HTERT RPE-1 (cell line): ENCODE data around the gene C6orf120.

Experiments used
- in situ Hi-C: fragments of 300-500 bp; cut with MboI; formaldehyde crosslinking; loops from 4 replicates; pipeline ENCODE4 v1.14.3; 2020; ENCODE audit warnings: low sequenced_read_pairs

The C6orf120 gene

DNA sequence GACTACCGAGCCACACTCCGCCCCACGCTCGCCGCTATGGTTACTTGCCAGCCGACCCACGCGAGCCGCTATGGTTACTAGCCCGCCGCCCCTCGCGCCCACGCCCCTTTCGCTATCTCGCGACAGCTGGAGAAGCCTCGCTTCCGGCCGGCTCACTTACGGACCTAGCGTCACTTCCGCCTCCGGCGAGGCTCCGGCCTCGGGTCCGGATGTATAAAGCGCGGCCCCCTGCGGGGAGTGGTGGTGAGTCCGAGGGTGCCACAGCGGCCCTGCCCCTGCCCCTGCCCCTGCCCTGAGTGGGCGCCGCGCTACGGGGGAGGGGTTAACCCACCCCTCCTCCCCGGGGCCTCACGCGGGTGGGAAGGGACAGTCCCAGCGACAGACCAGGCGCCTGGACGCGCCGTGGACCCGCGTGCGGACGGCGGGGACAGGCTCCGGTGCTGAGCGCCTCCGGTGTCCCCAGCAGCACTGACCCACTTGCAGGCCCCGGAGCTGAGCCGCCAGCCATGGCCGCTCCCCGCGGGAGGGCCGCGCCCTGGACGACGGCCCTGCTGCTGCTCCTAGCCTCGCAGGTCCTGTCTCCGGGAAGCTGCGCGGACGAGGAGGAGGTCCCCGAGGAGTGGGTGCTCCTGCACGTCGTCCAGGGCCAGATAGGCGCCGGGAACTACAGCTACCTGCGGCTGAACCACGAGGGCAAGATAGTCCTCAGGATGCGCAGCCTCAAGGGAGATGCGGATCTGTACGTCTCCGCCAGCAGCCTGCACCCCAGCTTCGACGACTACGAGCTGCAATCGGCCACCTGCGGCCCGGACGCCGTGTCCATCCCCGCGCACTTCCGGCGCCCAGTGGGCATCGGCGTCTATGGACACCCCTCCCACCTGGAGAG is at the start of gene C6orf120, which contains the start of gene WDR27:
Gene C6orf120, plus strand, starts transcription at position 173 of the 886 bp plus-strand sequence. Its CDS starts 334 bp downstream, at position 507.
Gene WDR27, minus strand, starts transcription at position 76 of the 886 bp plus-strand sequence. CDS start 13,024 bp downstream, outside the sequence.
- in situ Hi-C loops = no loop called here

DNA sequence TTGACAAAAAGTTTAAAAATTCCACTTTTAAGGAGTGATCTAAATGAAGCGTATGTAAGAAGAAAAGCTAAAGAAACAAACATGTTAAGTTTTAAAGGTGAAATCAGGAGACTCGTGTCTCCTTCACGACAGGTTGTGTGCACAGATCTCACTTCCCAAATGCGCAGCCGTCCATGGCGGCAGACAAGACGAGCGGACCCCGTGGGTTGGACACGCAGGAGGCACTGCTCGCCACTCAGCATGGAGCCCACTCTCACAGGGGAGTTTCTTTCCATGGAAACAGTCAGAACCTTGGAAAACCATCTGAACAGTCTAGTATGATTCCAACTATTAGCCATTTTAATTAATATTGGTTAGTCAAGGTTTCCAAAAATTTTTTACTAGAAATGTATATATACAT is 49.0 kb upstream of the C6orf120 start:
- in situ Hi-C loops = no loop called here

DNA sequence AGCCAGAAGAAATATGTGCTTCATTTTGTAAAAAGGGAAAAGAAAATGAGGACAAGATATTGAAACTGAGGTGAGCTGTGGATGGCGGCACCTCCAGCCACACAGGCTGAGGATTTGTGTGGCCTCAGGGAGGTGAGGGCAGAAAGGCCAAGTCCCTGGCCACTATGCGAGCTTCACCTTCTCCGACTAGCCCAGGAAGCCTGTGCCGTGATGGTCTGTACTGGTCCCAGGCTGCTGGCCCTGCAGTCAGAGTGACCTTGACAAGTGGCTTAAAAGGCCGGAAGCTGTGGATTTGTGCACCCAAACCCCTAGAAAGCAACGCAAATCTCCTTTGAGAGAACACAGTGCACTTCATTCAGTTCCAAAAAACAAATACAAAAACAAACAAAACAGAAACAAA is 48.2 kb upstream of the C6orf120 start:
- in situ Hi-C loops = no loop called here

DNA sequence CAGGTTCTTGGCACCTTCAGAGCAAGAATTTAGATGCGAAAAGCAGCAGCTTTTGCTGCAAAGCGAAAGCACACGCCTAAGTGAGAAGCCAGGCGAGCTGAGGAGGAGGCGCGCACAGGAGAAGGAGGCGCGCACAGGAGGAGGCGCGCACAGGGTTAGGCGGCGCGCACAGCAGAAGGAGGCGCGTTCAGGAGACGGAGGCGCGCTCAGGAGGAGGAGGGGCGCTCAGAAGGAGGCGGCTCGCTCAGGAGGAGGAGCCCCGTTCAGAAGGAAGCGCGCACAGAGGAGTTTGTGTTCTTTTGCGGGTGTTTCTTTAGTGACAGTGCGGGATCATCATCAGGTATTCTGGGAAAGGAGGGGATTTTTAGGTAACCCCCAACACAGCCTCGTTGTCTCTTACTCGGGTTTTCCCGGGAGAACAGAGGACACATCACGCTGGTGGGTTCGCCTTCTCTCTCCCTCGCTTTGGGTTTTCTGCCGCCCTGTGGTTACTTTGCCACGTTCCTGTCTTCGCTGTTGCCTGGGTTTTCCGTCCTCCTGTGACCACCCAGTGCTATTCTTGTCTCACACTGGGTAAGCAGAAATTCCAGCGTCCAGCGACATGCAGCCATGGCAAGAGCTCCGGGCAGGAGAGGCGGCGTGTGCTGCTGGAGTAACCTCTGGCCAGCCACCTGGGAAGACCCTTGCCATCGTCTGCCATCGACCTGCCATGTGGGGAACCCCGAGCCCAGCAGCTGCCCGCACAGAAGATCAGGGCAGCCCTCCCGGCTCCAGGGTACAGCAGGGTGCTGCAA is 47.1 kb upstream of the C6orf120 start:
- in situ Hi-C loops = no loop called here

DNA sequence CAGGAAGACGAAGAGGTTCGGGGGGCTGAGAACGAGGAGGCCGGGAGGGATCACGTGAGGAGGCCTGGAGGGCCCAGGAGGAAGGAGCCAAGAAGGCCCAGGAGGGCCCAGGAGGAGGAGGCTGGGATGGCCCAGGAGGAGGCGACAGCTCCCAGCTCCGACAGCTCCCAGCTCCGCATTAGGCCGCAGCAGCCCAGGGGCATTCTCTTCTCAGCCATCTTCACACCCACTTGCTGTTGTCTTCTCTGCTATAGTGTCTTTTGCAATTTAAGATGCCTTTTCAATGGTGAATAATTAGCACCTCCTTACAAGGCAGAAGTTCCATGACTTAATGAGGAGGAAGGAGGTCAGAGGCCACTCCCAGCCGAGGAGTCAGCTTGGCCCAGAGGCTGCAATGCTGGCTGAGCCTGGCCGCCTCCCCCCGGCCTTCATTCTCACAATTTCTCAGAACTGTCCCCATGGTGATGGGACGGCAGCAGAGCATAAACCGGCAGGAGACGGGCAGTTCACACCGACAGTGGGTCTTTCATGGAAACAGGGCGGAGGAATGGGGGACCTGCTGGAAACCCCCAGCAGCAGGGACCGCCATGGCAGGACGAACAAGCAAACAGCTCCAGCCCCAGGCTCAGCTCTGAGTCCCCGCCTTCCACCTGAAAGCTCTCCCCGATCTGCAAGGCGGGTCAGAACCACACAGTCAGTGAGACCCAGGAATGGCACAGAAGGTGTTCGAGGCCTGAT is 45.2 kb upstream of the C6orf120 start:
- in situ Hi-C loops = no loop called here

DNA sequence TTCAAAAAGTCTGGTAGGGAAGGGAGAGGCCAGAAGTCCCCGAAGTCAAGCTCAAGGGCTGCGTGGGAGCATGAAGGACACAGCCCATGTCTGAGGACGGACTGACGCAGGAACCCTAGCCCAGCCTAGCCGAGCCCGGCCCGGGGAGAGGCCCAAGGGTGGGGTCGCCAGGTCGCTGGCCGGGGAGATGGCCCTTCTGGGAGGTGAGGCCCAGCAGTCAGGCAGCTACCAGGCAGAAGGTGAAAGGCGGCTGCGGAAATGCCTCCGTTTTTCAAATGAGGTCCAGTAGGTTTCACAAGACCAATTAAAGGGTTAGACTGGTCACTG is 44.7 kb upstream of the C6orf120 start:
- in situ Hi-C loops = no loop called here

DNA sequence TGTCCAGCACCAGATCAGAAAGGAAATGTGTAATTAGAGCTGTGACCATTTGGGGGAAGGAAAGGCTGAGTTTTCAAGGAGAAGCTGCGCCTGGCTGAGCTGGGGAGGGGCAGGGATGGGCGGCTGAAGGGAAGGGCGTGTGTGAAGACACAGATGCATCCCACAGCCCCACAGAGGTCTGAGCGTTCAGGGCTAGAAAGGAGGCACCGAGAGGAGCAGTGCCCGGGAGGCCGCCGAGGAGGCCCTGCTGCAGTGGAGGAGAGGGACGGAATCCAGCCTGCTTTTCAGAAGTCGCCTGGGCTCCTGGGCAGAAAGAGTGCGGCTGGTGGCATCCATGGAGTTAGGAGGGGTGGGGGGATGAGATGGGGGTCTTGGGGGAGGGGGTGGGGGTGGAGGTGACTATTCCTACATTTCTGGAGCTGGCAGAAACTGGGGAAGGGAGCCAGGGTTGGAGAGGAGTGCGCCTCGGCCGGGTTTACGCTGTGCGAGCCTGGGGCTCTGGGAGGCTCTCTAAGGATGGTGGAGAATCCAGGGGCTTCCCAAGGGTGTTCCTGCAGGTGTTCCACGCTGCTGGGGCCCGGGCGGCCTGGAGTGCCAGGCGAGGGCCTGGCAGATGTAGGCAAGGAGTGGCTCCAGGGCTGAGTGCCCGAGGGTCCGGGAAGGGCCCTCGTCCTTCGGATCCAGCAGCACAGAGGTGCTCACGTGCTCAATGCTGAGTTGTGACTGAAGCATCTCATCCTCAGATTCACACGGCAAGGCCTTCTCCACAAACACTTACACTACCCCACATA is 41.9 kb upstream of the C6orf120 start:
- in situ Hi-C loops = no loop called here

DNA sequence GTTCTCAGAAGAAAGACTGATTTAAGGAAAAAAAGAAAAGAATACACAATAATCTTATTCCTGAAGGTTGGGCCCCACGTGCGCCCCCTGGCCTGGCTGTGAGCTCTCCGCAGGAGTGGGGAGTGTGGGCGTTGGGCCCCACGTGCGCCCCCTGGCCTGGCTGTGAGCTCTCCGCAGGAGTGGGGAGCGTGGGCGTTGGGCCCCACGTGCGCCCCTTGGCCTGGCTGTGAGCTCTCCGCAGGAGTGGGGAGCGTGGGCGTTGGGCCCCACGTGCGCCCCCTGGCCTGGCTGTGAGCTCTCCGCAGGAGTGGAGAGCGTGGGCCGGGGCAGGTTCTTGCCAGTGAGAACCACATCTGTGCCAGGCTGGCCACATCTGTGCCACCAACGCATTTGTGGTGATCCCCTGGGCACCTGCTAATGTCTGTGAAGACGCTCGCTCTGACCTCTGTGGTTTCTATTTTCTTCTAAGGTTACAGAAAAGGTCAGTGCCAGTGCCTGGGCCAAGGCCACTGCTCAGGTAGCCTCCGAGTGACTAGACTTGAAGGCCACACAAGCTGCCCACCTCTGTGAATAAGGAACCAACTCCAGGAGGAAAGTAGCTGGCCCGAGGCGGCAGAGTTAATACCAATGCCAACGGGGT is 41.1 kb upstream of the C6orf120 start:
- in situ Hi-C loops = no loop called here

DNA sequence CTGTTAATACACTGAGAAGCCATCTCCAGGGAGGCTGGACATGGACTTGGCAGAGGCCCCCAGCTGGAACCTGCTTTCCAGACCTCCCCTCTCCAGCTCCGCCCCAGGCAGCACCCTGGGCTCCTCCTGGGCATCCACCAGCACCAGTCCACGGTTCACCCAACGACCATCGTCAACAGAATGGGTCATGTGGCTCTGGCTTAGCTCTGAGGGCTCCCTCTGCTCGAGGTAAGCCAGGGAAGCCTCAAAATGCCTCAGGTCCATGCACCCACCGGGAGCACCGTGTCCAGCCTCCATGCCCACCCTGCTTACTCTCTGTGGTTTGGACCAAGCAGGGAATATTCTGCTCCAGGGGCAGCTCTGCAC is 40.6 kb upstream of the C6orf120 start:
- in situ Hi-C loops = no loop called here

DNA sequence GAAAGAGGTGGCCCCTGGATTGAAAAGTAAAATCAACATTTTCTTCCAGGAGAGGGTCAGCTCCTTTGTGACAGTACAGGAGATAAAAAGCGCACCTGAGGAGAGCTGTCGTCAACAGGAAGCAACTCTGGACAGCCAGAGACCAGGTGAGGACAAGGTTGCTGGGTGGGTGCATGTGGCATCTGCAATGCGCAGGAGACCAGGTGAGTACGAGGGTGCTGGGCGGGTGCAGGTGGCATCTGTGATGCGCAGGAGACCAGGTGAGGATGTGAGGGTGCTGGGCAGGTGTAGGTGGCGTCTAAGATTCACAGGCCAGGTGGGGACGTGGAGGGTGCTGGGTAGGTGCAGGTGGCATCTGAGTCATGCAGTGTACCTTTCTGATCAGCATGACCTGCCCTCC is 38.5 kb upstream of the C6orf120 start:
- in situ Hi-C loops = no loop called here

DNA sequence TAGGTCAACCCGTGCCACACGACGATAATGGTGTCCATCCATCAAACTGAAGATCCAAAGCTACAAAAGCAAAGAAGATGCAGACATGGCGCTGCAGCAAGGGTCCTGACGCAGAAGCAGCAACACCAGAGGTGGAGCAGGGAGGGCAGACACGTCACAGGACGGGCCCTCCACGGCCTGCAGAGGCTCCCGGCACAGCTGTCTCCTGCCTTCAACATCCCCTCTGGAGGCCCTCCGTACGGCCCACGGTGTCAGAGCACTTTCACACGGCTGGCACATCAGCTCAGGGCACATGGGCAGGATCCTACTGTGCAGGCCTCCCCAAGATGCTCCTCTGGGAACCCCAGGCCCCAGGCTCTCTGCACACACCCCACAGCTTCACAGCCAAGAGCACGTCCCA is 37.7 kb upstream of the C6orf120 start:
- in situ Hi-C loops = no loop called here

DNA sequence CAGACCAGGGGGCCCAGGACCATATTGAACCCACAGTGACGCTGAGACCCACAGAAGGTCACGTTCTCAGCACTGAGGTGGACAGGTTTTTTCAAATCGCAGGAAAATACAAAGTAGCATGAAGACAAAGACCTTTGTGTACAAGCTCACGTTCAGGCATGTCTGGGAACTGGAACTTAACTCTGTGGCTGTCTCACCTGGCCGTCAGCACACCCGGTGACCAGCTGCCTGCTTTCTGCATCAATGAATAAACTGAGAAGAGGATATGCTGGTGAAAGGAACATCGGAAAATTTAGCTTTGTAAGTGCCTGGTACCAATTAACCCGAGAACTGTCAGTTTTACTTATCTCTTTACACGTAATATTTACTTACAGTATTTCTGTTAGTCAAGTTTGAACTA is 36.6 kb upstream of the C6orf120 start:
- in situ Hi-C loops = no loop called here

DNA sequence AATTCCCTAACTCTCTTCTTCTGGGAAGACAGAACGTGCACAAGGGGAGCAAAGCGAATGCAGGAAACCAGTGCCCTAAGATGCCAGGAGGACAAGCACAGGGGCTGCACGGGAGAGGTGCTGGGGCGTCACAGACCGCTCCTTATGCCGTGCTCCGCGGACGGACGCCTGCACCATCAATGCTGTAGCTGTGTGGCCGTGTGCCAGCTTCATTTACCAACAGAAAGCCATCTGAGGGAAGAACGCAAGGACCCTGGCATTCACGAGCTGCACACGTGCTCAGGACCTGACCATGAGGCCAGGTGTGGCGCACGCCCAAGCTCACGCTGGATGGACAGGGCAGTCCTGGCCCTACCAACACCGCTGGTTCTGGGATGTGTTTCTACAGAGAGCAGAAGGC is 35.5 kb upstream of the C6orf120 start:
- in situ Hi-C loops = no loop called here

DNA sequence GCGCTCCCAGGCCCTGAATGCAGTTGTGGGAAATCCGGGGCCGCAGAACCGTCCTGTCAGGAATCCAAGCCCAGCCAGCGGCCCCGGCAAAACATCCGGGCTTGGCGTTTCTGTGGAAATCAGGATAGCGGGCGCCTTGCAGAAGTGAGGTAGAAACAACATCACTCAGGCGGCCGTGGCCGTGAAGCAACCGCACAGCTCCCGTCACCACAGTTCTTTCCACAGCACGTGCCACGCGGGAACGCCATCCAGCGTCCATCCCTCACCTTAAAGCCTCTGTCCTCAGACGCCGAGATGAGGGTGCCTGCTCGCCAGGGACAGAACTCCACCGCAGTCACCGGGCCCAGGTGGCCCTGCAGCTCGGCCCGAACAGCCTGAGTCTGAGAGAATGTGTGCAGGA is 34.2 kb upstream of the C6orf120 start:
- in situ Hi-C loops = no loop called here

DNA sequence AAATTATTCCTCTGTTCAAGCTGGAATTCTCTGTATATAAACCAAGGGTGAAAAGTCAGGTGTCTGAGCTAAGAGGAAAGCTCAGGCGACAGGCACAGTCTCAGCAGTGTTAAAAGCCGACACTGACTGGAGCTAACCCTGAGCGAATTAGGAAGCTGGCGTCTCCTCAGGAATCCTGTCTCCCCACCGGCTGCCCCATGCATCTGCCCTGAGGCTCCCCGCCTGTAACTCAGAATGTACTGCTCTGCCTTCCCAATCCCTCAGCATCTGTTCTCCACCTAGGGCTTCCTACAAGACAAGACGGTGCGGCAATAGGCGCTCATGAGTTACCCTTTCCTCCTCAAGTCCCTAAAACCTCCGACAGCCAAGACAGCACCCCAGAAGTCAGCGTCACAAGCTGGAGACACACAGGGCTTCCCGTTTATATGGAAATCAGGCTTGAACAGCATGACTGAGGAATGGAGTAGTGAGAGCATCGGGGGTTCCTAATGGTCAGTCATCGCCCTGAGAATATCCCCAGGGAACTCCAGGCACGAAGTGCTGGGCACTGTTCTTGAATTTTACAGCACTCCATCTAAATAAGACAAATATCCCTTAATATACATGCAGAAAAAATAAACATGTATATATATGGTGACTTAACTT is 33.6 kb upstream of the C6orf120 start:
- in situ Hi-C loops = no loop called here

DNA sequence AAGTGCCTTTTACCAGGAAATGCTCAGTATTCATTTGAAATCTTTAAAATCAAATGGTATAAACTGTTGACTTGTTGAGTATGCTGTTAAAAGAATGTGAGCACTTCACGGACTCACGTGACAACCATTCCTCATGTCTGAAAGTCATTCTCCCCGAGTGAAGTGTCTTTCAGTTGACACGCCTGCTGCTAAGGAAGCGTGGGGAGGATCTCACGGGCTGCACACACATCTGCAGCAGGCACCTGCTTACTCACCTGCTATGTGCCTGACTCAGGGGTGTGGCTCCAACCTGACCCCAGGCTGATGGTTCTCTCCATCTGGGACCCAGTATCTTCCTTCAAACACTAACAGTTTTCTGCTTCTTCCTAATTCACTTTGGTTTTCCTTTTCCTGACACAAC is 32.8 kb upstream of the C6orf120 start:
- in situ Hi-C loops = no loop called here

DNA sequence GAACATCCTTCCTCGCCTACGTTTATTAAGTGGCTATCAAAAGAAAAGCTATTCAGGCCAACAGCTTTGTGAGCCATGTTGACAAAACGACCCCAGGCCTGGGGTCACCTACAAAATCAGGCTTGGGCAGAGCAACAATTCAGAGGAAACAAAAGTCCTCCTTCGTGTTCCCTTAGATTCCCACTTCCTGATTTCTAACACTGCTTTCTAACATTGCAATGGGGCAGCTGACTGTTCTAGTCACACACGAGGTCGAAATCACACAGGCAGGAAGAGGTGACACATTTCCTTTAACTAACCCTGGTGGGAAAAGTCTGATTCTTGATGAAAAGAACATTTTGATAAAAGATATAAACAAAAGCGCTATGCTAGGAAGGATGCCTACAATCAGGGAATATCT is 32.0 kb upstream of the C6orf120 start:
- in situ Hi-C loops = no loop called here

DNA sequence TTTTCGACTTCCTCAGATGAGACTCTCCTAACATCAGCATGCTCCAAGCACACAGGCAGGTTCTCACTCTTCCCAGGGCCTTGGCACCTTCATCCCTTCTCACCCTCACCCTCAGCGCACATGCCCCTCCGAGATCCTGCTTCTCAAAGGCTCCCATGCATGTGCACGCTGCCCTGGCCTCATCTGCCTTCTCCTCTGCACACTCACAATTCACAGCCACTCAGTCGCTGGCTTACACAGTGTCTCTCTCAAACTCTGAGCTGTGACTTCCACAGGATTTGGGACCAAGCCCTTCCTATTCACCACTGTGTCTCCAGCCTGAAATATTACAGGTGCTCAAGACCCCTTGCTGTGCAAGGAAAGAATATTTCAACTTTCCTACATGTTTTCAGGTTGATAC is 30.4 kb upstream of the C6orf120 start:
- in situ Hi-C loops = no loop called here

DNA sequence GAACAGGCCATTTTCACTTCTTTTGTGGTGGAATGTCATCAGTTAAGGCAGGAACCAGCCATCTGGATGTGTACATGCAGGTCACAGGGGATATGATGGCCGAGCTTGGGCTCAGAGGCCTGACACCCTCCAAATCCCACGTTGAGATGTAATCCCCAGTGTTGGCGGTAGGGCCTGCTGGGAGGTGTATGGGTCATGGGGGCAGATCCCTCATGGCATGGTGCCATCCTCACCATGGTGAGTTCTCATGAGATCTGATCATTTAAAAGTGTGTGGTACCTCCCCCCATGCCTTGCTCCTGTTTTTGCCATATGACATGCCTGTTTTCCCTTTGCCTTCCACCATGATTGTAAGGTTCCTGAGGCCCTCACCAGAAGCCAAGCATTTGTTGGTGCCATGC is 26.9 kb upstream of the C6orf120 start:
- in situ Hi-C loops = no loop called here

DNA sequence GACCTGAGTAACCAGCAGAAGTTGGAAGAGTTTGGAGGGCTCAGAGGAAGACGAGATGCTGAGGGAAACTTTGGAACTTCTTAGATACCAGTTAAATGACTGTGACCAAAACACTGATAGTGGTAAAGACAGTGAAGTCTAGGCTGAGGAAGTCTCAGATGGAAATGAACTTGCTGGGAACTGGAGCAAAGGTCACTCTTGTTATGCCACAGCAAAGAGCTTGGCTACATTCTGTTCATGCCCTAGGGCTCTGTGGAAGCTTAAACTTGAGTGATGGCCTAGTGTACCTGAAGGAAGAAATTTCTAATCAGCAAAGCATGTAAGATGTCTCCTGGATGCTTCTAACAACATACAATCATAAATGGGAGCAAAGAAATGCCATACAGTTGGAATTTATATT is 24.8 kb upstream of the C6orf120 start:
- in situ Hi-C loops = no loop called here
